Neural progenitor cell (in vitro differentiated cells): Measurements from ENCODE around the gene SEMA5B.

ENCODE experiments used
- CTCF ChIP-seq: fragments of 200-600 bp; sonication (generic); IDR thresholded peaks from 2 replicates; pipeline ENCODE4 v1.5.1; 2017; ENCODE audit warnings: antibody characterized with exemption, mild to moderate bottlenecking
- EZH2 ChIP-seq: fragments of 200-600 bp; sonication (generic); IDR thresholded peaks from 2 replicates; pipeline ENCODE4 v1.6.1; 2017; ENCODE audit warnings: antibody characterized with exemption, mild to moderate bottlenecking, moderate library complexity
- EZH2phosphoT487 ChIP-seq: fragments of 200-600 bp; sonication (generic); IDR thresholded peaks from 2 replicates; pipeline ENCODE4 v1.6.1; 2017; ENCODE audit warnings: antibody characterized with exemption

- no peak for TF ChIP-seq CTCF
- TF ChIP-seq EZH2 = no peak
- no peak for TF ChIP-seq EZH2phosphoT487
Observed at GRCh38 chr3:123031051-123031450, 3.5 kb upstream of the SEMA5B start.
